SK-N-SH treated with all-trans-retinoic acid at 6 μM for 48 hours (cell line): ENCODE measurements around the gene ELOVL2.

Experiments used
- CREB5 ChIP-seq: fragments of 250-450 bp; sonication (Bioruptor Pico); IDR thresholded peaks from 2 replicates; pipeline ENCODE4 v1.5.1; 2020; ENCODE audit warnings: low read depth, mild to moderate bottlenecking, moderate library complexity
- CSDC2 ChIP-seq: fragments of 250-450 bp; sonication (Bioruptor Pico); IDR thresholded peaks from 2 replicates; pipeline ENCODE4 v1.5.0; 2020; ENCODE audit warnings: mild to moderate bottlenecking, moderate library complexity
- OSR1 ChIP-seq: fragments of 250-450 bp; sonication (Bioruptor Pico); IDR thresholded peaks from 2 replicates; pipeline ENCODE4 v1.8.0; 2022; ENCODE audit warnings: moderate library complexity, mild to moderate bottlenecking, inconsistent platforms
- PATZ1 ChIP-seq: fragments of 250-450 bp; sonication (Bioruptor Pico); IDR thresholded peaks from 2 replicates; pipeline ENCODE4 v1.8.0; 2020; ENCODE audit warnings: mild to moderate bottlenecking, moderate library complexity, borderline replicate concordance
- RARB ChIP-seq: fragments of 250-450 bp; sonication (Bioruptor Pico); IDR thresholded peaks from 2 replicates; pipeline ENCODE4 v1.8.0; 2021; ENCODE audit warnings: mild to moderate bottlenecking, moderate library complexity
- TCF4 ChIP-seq: fragments of 250-450 bp; sonication (Bioruptor Pico); IDR thresholded peaks from 2 replicates; pipeline ENCODE4 v1.8.0; 2021; ENCODE audit warnings: mild to moderate bottlenecking, moderate library complexity, borderline replicate concordance
- TOX ChIP-seq: fragments of 250-450 bp; sonication (Bioruptor Pico); IDR thresholded peaks from 2 replicates; pipeline ENCODE4 v1.8.0; 2021; ENCODE audit warnings: mild to moderate bottlenecking, moderate library complexity, borderline replicate concordance
- ZC3H10 ChIP-seq: fragments of 250-450 bp; sonication (Bioruptor Pico); IDR thresholded peaks from 2 replicates; pipeline ENCODE4 v1.5.1; 2021; ENCODE audit warnings: mild to moderate bottlenecking, moderate library complexity
- ZFP3 ChIP-seq: fragments of 250-450 bp; sonication (Bioruptor Pico); IDR thresholded peaks from 2 replicates; pipeline ENCODE4 v1.5.0; 2020; ENCODE audit warnings: mild to moderate bottlenecking, moderate library complexity
- ZNF8 ChIP-seq: fragments of 450-650 bp; formaldehyde crosslinking; IDR thresholded peaks from 2 replicates; pipeline ENCODE4 v1.5.0; 2020; ENCODE audit warnings: mild to moderate bottlenecking, moderate library complexity

GRCh38 chr6:11018225-11018624, 25.9 kb downstream of the ELOVL2 start:
- TF ChIP-seq TOX (no peak), TCF4 (no peak), ZC3H10 (CRISPR knock-in tag) (no peak), CREB5 (CRISPR knock-in tag) (no peak), ZFP3 (CRISPR knock-in tag) (no peak), ZNF8 (no peak), PATZ1 (CRISPR knock-in tag) (no peak), CSDC2 (CRISPR knock-in tag) (no peak), OSR1 (CRISPR knock-in tag) (no peak), RARB (CRISPR knock-in tag) (no peak)
